GM13977 (cell line): ENCODE results near the gene PTPRK.

Experiments used
- DNase-seq: peaks from one replicate; pipeline ENCODE4 v3.0.0; 2012; ENCODE audit warnings: low spot score
- in situ Hi-C: fragments of 300-500 bp; cut with MboI; formaldehyde crosslinking; loops from one replicate; pipeline ENCODE4 v1.12.0; 2022; ENCODE audit warnings: low sequenced_read_pairs, low pct_unique_long_range_greater_than_20kb, mixed read lengths, inconsistent platforms; ENCODE audit not compliant: unreplicated experiment
- TF ChIP-seq, protein P1 (sequence below): IDR thresholded peaks from 2 replicates; pipeline ENCODE4 v1.5.1; 2012; ENCODE audit warnings: mild to moderate bottlenecking, control low read depth; ENCODE audit not compliant: insufficient read depth; ENCODE audit errors: extremely low read depth, missing control alignments

The PTPRK gene

DNA sequence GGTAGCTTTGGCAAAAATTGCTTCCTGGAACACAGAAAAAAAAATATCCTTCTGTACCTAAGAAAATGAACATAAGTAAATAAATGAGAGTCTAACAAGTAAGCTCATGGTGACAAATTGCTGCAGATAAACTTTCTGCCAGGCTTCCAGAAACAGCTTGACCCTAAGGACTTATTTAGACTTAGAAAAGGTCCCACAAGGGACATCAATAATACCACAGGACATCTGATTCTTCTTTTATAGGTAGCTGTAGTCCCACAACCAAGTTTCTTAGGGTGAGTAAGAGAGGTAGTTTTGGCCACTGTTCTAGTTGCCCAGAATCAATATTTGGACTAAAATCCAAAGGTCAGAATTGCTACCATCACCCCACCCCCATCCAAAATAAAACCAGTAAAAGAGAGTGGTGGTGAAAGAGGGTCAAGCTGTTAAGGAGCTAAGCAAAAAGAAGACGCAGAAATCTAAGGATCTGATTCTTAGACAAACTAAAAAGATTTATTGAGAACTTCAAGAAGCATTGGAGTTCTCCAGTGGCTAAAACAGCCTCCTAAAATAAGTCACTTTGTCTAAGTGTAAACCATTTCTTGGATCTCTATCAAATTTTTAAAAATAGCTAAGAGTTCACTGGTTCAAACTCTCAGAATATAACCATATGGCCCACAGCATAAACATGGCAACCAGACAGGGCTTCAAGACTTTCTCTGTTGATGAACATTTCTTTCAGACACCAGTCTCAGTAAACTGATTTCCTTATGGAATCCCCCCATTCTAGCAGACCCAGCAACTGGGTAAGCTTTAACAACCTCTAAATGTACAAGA, 180.6 kb downstream of the PTPRK start:
- TF ChIP-seq, protein P1, sequence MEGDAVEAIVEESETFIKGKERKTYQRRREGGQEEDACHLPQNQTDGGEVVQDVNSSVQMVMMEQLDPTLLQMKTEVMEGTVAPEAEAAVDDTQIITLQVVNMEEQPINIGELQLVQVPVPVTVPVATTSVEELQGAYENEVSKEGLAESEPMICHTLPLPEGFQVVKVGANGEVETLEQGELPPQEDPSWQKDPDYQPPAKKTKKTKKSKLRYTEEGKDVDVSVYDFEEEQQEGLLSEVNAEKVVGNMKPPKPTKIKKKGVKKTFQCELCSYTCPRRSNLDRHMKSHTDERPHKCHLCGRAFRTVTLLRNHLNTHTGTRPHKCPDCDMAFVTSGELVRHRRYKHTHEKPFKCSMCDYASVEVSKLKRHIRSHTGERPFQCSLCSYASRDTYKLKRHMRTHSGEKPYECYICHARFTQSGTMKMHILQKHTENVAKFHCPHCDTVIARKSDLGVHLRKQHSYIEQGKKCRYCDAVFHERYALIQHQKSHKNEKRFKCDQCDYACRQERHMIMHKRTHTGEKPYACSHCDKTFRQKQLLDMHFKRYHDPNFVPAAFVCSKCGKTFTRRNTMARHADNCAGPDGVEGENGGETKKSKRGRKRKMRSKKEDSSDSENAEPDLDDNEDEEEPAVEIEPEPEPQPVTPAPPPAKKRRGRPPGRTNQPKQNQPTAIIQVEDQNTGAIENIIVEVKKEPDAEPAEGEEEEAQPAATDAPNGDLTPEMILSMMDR = no peak
- in situ Hi-C loops = loop anchor here (25.0 kb wide), 2 partner anchors 478 to 603 kb away; no protein-coding TSS in a partner anchor
- DNase-seq = no peak

DNA sequence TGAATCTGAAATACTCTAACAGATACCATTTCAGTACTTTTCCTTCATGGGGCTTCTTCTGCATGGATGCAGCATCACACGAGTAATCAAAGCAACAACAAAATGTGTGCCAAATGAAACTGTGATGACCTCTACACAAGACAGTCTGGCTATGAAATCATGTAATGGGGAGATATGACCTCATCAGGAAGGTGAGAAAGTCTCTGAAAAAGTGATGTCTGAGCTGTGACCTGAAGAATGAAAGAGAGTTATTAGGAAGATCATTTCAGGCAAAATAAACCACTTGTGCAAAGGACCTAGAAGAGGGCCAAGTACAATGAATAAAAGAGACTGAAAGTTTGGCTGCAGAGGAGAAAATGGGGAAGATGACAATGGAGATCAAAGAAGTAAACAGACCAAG, 182.8 kb downstream of the PTPRK start:
- DNase-seq = no peak
- TF ChIP-seq, protein P1 = no peak
- in situ Hi-C loops = loop anchor here (25.0 kb wide), 2 partner anchors 475 to 600 kb away; no protein-coding TSS in a partner anchor

DNA sequence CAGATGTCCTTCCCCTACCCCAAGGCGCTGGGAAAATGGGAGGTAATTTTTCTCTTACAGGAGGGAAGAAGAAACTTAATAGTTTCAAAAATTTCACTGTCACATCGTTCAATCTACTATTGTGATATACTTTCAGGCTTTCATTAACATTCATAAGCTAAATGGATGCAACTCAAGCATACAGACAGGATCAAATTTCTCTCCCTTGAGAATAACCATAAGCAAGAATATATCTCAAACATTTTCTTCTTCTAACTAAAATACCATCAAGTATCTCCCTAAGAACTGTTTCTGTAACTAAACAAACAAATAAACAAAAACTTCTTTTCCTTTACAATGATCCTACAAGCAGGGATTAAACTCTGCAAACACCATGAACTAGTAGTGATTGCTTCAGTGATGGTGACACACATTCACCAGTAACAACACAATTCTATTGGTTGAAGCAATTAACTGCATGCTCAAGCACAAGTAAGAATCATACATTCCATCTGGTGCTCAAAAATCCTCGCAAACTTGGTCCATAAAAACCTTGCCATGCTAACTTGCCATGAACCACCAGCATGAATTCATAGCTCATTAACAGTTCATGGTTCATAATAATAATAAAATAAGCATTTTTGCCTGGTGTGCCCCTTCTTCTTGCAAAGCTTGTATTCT, 183.8 kb downstream of the PTPRK start:
- in situ Hi-C loops = loop anchor here (25.0 kb wide), 2 partner anchors 474 to 599 kb away; no protein-coding TSS in a partner anchor

DNA sequence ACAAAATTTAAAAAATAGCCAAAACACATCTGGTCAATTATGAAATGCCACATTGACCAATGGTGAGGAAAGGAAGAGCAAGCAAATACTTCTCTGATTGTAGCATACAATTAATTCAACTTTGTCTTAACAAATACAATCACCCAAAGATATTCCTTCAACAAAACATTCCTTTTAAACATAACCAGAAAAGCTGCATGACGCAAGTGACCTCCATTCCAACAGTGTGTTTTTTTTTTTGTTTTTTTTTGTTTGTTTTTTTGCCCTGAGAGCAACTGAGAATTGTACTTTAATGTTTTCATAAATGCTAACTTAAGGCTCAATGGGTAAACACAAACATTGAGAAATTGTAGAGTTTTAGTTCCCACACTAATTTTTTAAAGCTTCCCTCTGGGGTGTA, 184.4 kb downstream of the PTPRK start:
- in situ Hi-C loops = loop anchor here (25.0 kb wide), 2 partner anchors 474 to 599 kb away; no protein-coding TSS in a partner anchor
- TF ChIP-seq, protein P1 = no peak

More for the DNA sequence above, 183.8 kb downstream of the PTPRK start:
- TF ChIP-seq, protein P1 = no peak
- DNase-seq = no peak

DNA sequence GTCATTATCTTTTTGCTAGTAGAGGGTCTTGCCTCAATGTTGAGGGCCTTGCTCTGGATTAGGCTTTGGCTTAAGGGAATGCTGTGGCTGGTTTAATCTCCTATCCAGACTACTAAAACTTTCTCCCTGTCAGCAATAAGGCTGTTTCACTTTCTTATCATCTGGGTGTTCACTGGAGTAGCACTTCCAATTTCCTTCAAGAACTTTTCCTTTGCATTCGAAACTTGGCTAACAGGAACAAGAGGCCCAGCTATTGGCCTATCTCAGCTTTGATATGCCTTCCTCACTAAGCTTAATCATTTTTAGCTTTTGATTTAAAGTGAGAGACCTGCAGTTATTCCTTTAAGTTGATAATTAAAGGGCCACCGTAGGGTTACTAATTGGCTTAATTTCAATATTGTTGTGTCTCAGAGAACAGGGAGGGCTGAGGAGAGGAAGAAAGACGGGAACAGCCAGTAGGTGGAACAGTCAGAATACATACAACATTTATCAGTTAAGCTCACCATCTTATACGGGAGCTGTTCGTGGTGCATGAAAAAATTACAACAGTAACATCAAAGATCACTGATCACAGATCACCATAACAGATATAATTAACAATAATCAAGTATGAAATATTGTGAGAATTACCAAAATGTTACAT, 186.7 kb downstream of the PTPRK start:
- DNase-seq = no peak
- TF ChIP-seq, protein P1 = no peak
- in situ Hi-C loops = loop anchor here (25.0 kb wide), 2 partner anchors 471 to 596 kb away; no protein-coding TSS in a partner anchor

More for the DNA sequence above, 184.4 kb downstream of the PTPRK start:
- DNase-seq = no peak

DNA sequence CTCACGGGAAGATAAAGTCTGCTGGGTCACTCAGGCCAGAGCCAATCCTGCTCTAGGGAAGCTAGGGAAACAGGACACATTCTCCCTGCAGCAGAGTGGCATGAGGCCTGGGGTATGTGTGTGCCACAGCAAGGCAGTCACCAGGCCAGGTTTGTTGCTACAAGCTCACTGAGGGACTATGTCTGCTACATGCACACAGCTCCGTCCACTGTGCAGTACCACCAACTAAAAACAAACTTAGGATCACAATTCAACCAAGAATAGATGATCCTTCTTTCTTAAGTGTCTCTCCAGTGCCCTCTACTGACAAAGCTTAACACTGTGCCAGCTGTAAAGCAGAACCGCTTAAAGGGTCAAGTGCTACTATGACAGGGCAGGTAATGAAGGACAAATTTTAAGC, 192.5 kb downstream of the PTPRK start:
- peak; percentile 4 for DNase-seq
- in situ Hi-C loops = loop anchor here (25.0 kb wide), 2 partner anchors 466 to 591 kb away; no protein-coding TSS in a partner anchor

More for the DNA sequence above, 192.5 kb downstream of the PTPRK start:
- TF ChIP-seq, protein P1 = peak; percentile 78
